HEK293 (cell line): ENCODE data around the gene GLB1L2.
"Not testable (repeated sequence)": the region's sequence is repeated elsewhere in the genome, so short reads cannot be mapped to it uniquely, and the experiment has no call there.

Experiments used
- CTCF ChIA-PET: fragments of 350-600 bp; formaldehyde crosslinking; extraction: SDS; loops from one replicate; lab custom pipeline; 2021; ENCODE audit warnings: antibody characterized with exemption; lab: Yijun Ruan, JAX
- POLR2A ChIA-PET: fragments of 300-600 bp; formaldehyde crosslinking; extraction: SDS; loops from one replicate; lab custom pipeline; 2020; ENCODE audit warnings: antibody characterized with exemption, inconsistent platforms; lab: Yijun Ruan, JAX
- H3K27ac ChIP-seq: fragments of 200-500 bp; sonication (Bioruptor generic); 2 replicates; pipeline ENCODE4 v1.5.1; 2014; ENCODE audit warnings: low read depth, low read length, control low read depth, inconsistent platforms; ENCODE audit errors: extremely low read depth
- H3K36me3 ChIP-seq, 2 experiments: fragments of 200-500 bp in 1 of 2; sonication (Bioruptor generic) in 1 of 2; 1 replicate in 1 of 2; 2 replicates in 1 of 2; pipeline ENCODE4 v1.5.1; 2014 to 2017; ENCODE audit warnings: inconsistent platforms in 2 of 2, low read length in 2 of 2; ENCODE audit not compliant: control insufficient read depth in 2 of 2, insufficient read depth in 1 of 2
- H3K4me1 ChIP-seq: fragments of 200-500 bp; sonication (Bioruptor generic); 2 replicates; pipeline ENCODE4 v1.5.1; 2014; ENCODE audit warnings: mild to moderate bottlenecking, low read length, inconsistent platforms; ENCODE audit not compliant: control insufficient read depth, insufficient read depth
- H3K4me3 ChIP-seq: 2 replicates; pipeline ENCODE4 v1.5.1; 2011; ENCODE audit warnings: low read depth, mild to moderate bottlenecking, control low read depth, low read length, moderate library complexity
- H3K9me3 ChIP-seq: fragments of 200-500 bp; sonication (Bioruptor generic); 2 replicates; pipeline ENCODE4 v1.5.1; 2014; ENCODE audit warnings: low read depth, low read length, inconsistent platforms; ENCODE audit not compliant: control insufficient read depth, insufficient read depth
- BCL11B ChIP-seq: fragments of 450-650 bp; formaldehyde crosslinking; IDR thresholded peaks from 2 replicates; pipeline ENCODE4 v1.5.1; 2016; ENCODE audit warnings: low read depth, missing biosample characterization, missing genetic modification characterization
- PBX3 ChIP-seq: sonication (generic); formaldehyde crosslinking; IDR thresholded peaks from 2 replicates; pipeline ENCODE4 v1.8.1; 2022; ENCODE audit warnings: mild to moderate bottlenecking, moderate library complexity, missing genetic modification reagents
- SETDB1 ChIP-seq: IDR thresholded peaks from one replicate; pipeline ENCODE4 v1.6.1; 2017; ENCODE audit warnings: mild to moderate bottlenecking, low read length, moderate library complexity, mixed read lengths; ENCODE audit not compliant: insufficient read length
- SP3 ChIP-seq: fragments of 450-650 bp; formaldehyde crosslinking; IDR thresholded peaks from 2 replicates; pipeline ENCODE4 v1.5.1; 2016; ENCODE audit warnings: missing biosample characterization, missing genetic modification characterization
- TRIM28 ChIP-seq: IDR thresholded peaks from 2 replicates; pipeline ENCODE4 v1.6.1; 2011; ENCODE audit warnings: low read length, control low read depth, borderline replicate concordance
- ZBTB20 ChIP-seq: fragments of 450-650 bp; formaldehyde crosslinking; IDR thresholded peaks from 2 replicates; pipeline ENCODE4 v1.5.1; 2016; ENCODE audit warnings: missing biosample characterization, missing genetic modification characterization
- ZBTB26 ChIP-seq: fragments of 450-650 bp; formaldehyde crosslinking; optimal IDR thresholded peaks from 2 replicates; pipeline ENCODE3; 2016; ENCODE audit warnings: missing biosample characterization, mild to moderate bottlenecking, missing genetic modification characterization
- ZNF146 ChIP-seq: fragments of 450-650 bp; formaldehyde crosslinking; IDR thresholded peaks from 2 replicates; pipeline ENCODE4 v1.5.1; 2016; ENCODE audit warnings: missing biosample characterization, missing genetic modification characterization
- ZNF157 ChIP-seq: fragments of 450-650 bp; formaldehyde crosslinking; IDR thresholded peaks from 2 replicates; pipeline ENCODE4 v1.5.1; 2016; ENCODE audit warnings: missing biosample characterization, missing genetic modification characterization
- ZNF18 ChIP-seq: fragments of 450-650 bp; formaldehyde crosslinking; IDR thresholded peaks from 2 replicates; pipeline ENCODE4 v1.5.1; 2016; ENCODE audit warnings: missing biosample characterization, missing genetic modification characterization
- ZNF354C ChIP-seq: fragments of 450-650 bp; formaldehyde crosslinking; IDR thresholded peaks from 2 replicates; pipeline ENCODE4 v1.5.1; 2016; ENCODE audit warnings: missing biosample characterization, missing genetic modification characterization, low read depth, borderline replicate concordance
- ZNF404 ChIP-seq: fragments of 450-650 bp; formaldehyde crosslinking; IDR thresholded peaks from 2 replicates; pipeline ENCODE4 v1.5.1; 2017; ENCODE audit warnings: missing biosample characterization, missing genetic modification characterization
- ZNF530 ChIP-seq: fragments of 450-650 bp; formaldehyde crosslinking; IDR thresholded peaks from 2 replicates; pipeline ENCODE4 v1.5.1; 2016; ENCODE audit warnings: low read depth, missing biosample characterization, missing genetic modification characterization
- ZNF561 ChIP-seq: fragments of 450-650 bp; IDR thresholded peaks from 2 replicates; pipeline ENCODE4 v1.5.1; 2018; ENCODE audit warnings: missing biosample characterization, missing genetic modification characterization, borderline replicate concordance
- ZNF776 ChIP-seq: fragments of 450-650 bp; formaldehyde crosslinking; IDR thresholded peaks from 2 replicates; pipeline ENCODE4 v1.5.0; 2017; ENCODE audit warnings: missing biosample characterization, missing genetic modification characterization, borderline replicate concordance
- ZNF837 ChIP-seq: fragments of 450-650 bp; formaldehyde crosslinking; IDR thresholded peaks from 2 replicates; pipeline ENCODE4 v1.5.1; 2016; ENCODE audit warnings: missing biosample characterization, missing genetic modification characterization
- ZSCAN5A ChIP-seq: fragments of 450-650 bp; formaldehyde crosslinking; IDR thresholded peaks from 2 replicates; pipeline ENCODE4 v1.5.1; 2016; ENCODE audit warnings: missing biosample characterization, missing genetic modification characterization

Gene GLB1L2

GRCh38 chr11:134317103-134317502 is 14.7 kb upstream of the GLB1L2 start:
- ChIA-PET CTCF (no interaction called here), POLR2A (no interaction called here)
- TF ChIP-seq PBX3 (CRISPR knock-in tag) (no peak), ZNF837 (tag by site-specific recombination) (no peak), ZNF18 (tag by site-specific recombination) (no peak), SETDB1 (peak; percentile 94), ZBTB26 (tag by site-specific recombination) (no peak), BCL11B (tag by site-specific recombination) (no peak), ZNF530 (no peak), ZNF561 (tag by site-specific recombination) (no peak), ZNF404 (tag by site-specific recombination) (no peak), TRIM28 (peak; percentile 55; the same call in 1 of the 2 replicates), ZSCAN5A (tag by site-specific recombination) (no peak), ZNF157 (tag by site-specific recombination) (no peak), ZBTB20 (tag by site-specific recombination) (no peak), ZNF776 (tag by site-specific recombination) (no peak), ZNF354C (tag by site-specific recombination) (no peak)
- Histone ChIP-seq H3K4me3 (no peak overlapping the region), H3K27ac (no peak overlapping the region), H3K36me3 (no peaks in the 10 kb centered on the region), H3K4me1 (no peaks in the 10 kb centered on the region), H3K9me3 (no peaks in the 10 kb centered on the region)

GRCh38 chr11:134321373-134321772 is 10.4 kb upstream of the GLB1L2 start:
- H3K4me1 ChIP-seq, POLR2A ChIA-PET, H3K4me3 ChIP-seq, H3K27ac ChIP-seq, CTCF ChIA-PET, H3K36me3 ChIP-seq, H3K9me3 ChIP-seq: not testable (repeated sequence)
- TF ChIP-seq ZNF146 = peak; percentile 79

GRCh38 chr11:134322553-134322952 is 9.2 kb upstream of the GLB1L2 start:
- POLR2A ChIA-PET = no interaction called here
- TF ChIP-seq SP3 (tag by site-specific recombination) = no peak
- peak; percentile 84 for TF ChIP-seq ZNF146
- no peak overlapping the region for H3K27ac ChIP-seq
- no peaks in the 10 kb centered on the region for H3K9me3 ChIP-seq
- H3K4me1 ChIP-seq = no peaks in the 10 kb centered on the region
- CTCF ChIA-PET = interaction anchor here (0.8 kb wide), 1 partner anchor 50 kb away, joined by 3 read pairs; no protein-coding TSS in a partner anchor
- no peak overlapping the region for H3K4me3 ChIP-seq
- H3K36me3 ChIP-seq = no peaks in the 10 kb centered on the region
